K562 (cell line): ENCODE results near the gene CDKN1C. TPM values are rescaled to one million over a fixed set of nuclear protein-coding genes. Genes with fewer than 3 reads are reported as not detected.

ENCODE experiments used
- ARNT ChIP-seq, 2 experiments: fragments of 450-650 bp; IDR thresholded peaks; 2 replicates each; pipeline ENCODE4 v1.6.1; 2016; ENCODE audit warnings: mild to moderate bottlenecking in 1 of 2
- GABPB2 ChIP-seq: fragments of 250-450 bp; sonication (Bioruptor Pico); conservative IDR thresholded peaks from 2 replicates; pipeline ENCODE4 v1.5.1; 2021; ENCODE audit warnings: mild to moderate bottlenecking
- GATAD2A ChIP-seq: fragments of 450-650 bp; IDR thresholded peaks from 2 replicates; pipeline ENCODE4 v1.6.1; 2017
- HDAC2 ChIP-seq: fragments of 450-650 bp; IDR thresholded peaks from 2 replicates; pipeline ENCODE4 v1.6.1; 2016; ENCODE audit warnings: mild to moderate bottlenecking
- NEUROD1 ChIP-seq: fragments of 150-350 bp; IDR thresholded peaks from 2 replicates; pipeline ENCODE4 v1.6.1; 2014; ENCODE audit warnings: borderline replicate concordance, low read length, low read depth; ENCODE audit not compliant: partially characterized antibody
- PCBP1 ChIP-seq: fragments of 200-400 bp; formaldehyde crosslinking; IDR thresholded peaks from 2 replicates; pipeline ENCODE4 v1.6.1; 2018; ENCODE audit warnings: mild to moderate bottlenecking, low read depth, low read length; ENCODE audit not compliant: poor library complexity, severe bottlenecking
- POLR2G ChIP-seq: fragments of 200-400 bp; formaldehyde crosslinking; IDR thresholded peaks from 2 replicates; pipeline ENCODE4 v1.6.1; 2017; ENCODE audit warnings: low read depth, mild to moderate bottlenecking, antibody characterized with exemption, low read length, moderate library complexity
- RB1 ChIP-seq: fragments of 450-650 bp; IDR thresholded peaks from 2 replicates; pipeline ENCODE4 v1.6.1; 2017; ENCODE audit warnings: low read depth, mild to moderate bottlenecking
- RBFOX2 ChIP-seq: fragments of 200-400 bp; formaldehyde crosslinking; IDR thresholded peaks from 2 replicates; pipeline ENCODE4 v1.6.1; 2017; ENCODE audit warnings: low read depth, mild to moderate bottlenecking, low read length, moderate library complexity
- SMARCA5 ChIP-seq: fragments of 450-650 bp; IDR thresholded peaks from 2 replicates; pipeline ENCODE4 v1.6.1; 2016
- SRF ChIP-seq, 2 experiments: fragments of 250-450, 450-650 bp in 1 of 2; sonication (Bioruptor Pico) in 1 of 2; sonication (generic) in 1 of 2; formaldehyde crosslinking; IDR thresholded peaks; 2 replicates each; pipeline versions ENCODE4 v1.5.0 to v1.5.1; 2020 to 2022; ENCODE audit warnings: mild to moderate bottlenecking in 1 of 2, missing genetic modification reagents in 1 of 2
- TEAD1 ChIP-seq, 2 experiments: fragments of 450-650 bp in 1 of 2; sonication (generic) in 1 of 2; formaldehyde crosslinking; IDR thresholded peaks; 2 replicates each; pipeline versions ENCODE4 v1.4.0 to v1.8.0; 2020 to 2022; ENCODE audit warnings: mild to moderate bottlenecking in 2 of 2, missing genetic modification reagents in 1 of 2
- TFAP4 ChIP-seq: sonication (generic); formaldehyde crosslinking; IDR thresholded peaks from 2 replicates; pipeline ENCODE4 v1.8.0; 2022; ENCODE audit warnings: missing genetic modification reagents, mild to moderate bottlenecking, moderate library complexity, borderline replicate concordance
- TOE1 ChIP-seq, 2 experiments: fragments of 450-650 bp in 1 of 2; sonication (generic) in 1 of 2; formaldehyde crosslinking in 1 of 2; IDR thresholded peaks; 2 replicates each; pipeline versions ENCODE4 v1.7.1 to v1.8.0; 2016 to 2022; ENCODE audit warnings: borderline replicate concordance in 2 of 2, mild to moderate bottlenecking in 2 of 2, antibody characterized with exemption in 1 of 2, inconsistent platforms in 1 of 2, low read depth in 1 of 2, missing genetic modification reagents in 1 of 2, moderate library complexity in 1 of 2
- TSC22D4 ChIP-seq: fragments of 450-650 bp; IDR thresholded peaks from 2 replicates; pipeline ENCODE4 v1.6.1; 2016; ENCODE audit warnings: missing genetic modification characterization, missing biosample characterization, control low read depth
- ZBTB11 ChIP-seq, 3 experiments: fragments of 200-800 bp in 1 of 3; fragments of 250-450 bp in 1 of 3; fragments of 450-650 bp in 1 of 3; sonication (Bioruptor Pico) in 1 of 3; sonication (Bioruptor generic) in 1 of 3; formaldehyde crosslinking in 1 of 3; IDR thresholded peaks; 2 replicates each; pipeline versions ENCODE4 v1.6.1 to v1.8.0; 2016 to 2022; ENCODE audit warnings: mild to moderate bottlenecking in 2 of 3, missing genetic modification characterization in 2 of 3, missing compliant biosample characterization in 1 of 3, moderate library complexity in 1 of 3
- ZFX ChIP-seq: sonication (generic); formaldehyde crosslinking; IDR thresholded peaks from 2 replicates; pipeline ENCODE4 v1.8.0; 2022; ENCODE audit warnings: mild to moderate bottlenecking, missing genetic modification reagents, moderate library complexity
- polyA plus RNA-seq, 8 experiments: library from polyadenylated mRNA; depleted of rRNA in 4 of 8; stranded (reverse) in 5 of 8; unstranded in 3 of 8; fragments of >200 nt; fragmentation: Nextera tagmentation in 2 of 8; fragmentation: Illumina TruSeq in 1 of 8; extraction: Ambion mirVana in 2 of 8; extraction: Trizol in 1 of 8; gene quantifications; 2 replicates each; pipeline versions ENCODE4 v1.2.1 to v1.2.3, GENCODE V29; 2011 to 2014; ENCODE audit warnings: inconsistent platforms in 1 of 8, missing spikeins in 1 of 8
- total RNA-seq, 7 experiments: library from RNA; depleted of rRNA in 6 of 7; stranded (reverse); fragments of >200 nt in 6 of 7; fragmentation: Illumina TruSeq in 2 of 7; extraction: Trizol in 2 of 7; gene quantifications; 2 replicates each; pipeline versions ENCODE4 v1.2.1 to v1.2.3, GENCODE V29; 2011 to 2021; ENCODE audit warnings: low replicate concordance in 1 of 7
- TF ChIP-seq, protein P1 (sequence below): sonication (generic); formaldehyde crosslinking; IDR thresholded peaks from 2 replicates; pipeline ENCODE4 v1.8.0; 2023; ENCODE audit warnings: mild to moderate bottlenecking, missing genetic modification reagents
- TF ChIP-seq, protein P2 (sequence below), 2 experiments: fragments of 450-650 bp; IDR thresholded peaks; 2 replicates each; pipeline ENCODE4 v1.6.1; 2016

CDKN1C gene
- total and polyA plus RNA-seq, 9 of the 15 experiments (the other 6 are each of a cell fraction or from before 2014, with no cell fraction given): 2.8 to 21.1 (median 9.3) TPM

DNA sequence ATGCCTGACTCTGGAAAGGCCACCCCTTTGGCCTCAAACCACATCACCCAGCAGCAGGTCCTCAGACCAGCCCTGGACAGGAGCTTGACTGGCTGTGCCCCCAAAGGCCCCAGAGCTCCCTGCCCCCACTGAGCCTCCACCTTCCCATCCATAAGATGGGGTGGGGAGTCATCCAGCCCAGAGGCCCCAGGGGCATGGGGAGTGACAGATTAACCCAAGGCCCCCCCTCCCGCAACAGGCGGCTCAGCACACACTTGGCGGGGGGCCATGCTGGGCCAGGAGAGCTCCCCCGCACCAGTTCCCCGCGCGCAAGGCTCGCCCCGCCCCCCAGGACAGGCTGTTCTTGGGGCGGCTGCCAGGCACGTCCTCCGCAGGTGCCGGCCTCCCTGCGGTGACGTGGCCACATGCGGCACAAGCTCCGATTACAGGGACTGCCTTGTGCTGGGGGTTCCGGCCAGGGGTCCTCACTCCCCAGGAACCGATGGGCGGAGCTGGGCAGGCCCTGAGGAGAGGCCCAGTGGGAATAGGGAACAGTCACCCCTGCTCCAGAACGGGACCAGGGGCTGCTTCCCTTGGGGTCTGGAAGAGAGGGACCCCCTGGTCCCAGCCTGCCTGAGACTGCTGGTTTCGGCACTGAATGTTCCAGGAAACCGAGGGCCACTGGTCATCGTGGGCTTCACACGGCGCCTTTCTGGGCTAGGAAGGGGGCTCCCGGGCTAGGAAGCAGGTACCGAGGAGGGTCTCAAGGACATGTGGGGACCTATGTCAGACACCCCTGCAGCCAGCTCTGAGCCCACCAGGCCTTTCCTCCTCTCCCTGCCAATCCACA, 5.1 kb upstream of the CDKN1C start (continued):
- TF ChIP-seq TOE1 (IDR thresholded peaks at IDR 0.05; ENCODE audit: borderline replicate concordance) (peak; percentile 68; the same call in 1 of the 2 replicates), TOE1 (CRISPR knock-in tag; IDR thresholded peaks at IDR 0.05; ENCODE audit: borderline replicate concordance, low read depth) (no peak), TFAP4 (CRISPR knock-in tag) (peak; percentile 94), SRF (CRISPR knock-in tag; IDR thresholded peaks at IDR 0.05) (peak in 1 of 2 experiments; percentile 74; a peak in 2 of 4 replicates), ARNT (IDR thresholded peaks at IDR 0.05) (0 out of 4 replicates have a peak, but pooled peaks of 1 of the 2 experiments have one; percentile 43), PCBP1 (peak; percentile 87), SMARCA5 (peak; percentile 95), RB1 (peak; percentile 93), HDAC2 (peak; percentile 85), GATAD2A (peak; percentile 67; the same call in 1 of the 2 replicates), NEUROD1 (peak; percentile 20), TEAD1 (CRISPR knock-in tag; IDR thresholded peaks at IDR 0.05) (peak in 1 of 2 experiments; percentile 82; a peak in 2 of 4 replicates), ZFX (CRISPR knock-in tag) (peak; percentile 73), POLR2G (peak; percentile 85), ZBTB11 (CRISPR knock-in tag; IDR thresholded peaks at IDR 0.05) (peak in 1 of 3 experiments; percentile 55; a peak in 1 of 6 replicates), GABPB2 (CRISPR knock-in tag) (no peak), TSC22D4 (no peak), RBFOX2 (peak; percentile 84)
- TF ChIP-seq, protein P1, sequence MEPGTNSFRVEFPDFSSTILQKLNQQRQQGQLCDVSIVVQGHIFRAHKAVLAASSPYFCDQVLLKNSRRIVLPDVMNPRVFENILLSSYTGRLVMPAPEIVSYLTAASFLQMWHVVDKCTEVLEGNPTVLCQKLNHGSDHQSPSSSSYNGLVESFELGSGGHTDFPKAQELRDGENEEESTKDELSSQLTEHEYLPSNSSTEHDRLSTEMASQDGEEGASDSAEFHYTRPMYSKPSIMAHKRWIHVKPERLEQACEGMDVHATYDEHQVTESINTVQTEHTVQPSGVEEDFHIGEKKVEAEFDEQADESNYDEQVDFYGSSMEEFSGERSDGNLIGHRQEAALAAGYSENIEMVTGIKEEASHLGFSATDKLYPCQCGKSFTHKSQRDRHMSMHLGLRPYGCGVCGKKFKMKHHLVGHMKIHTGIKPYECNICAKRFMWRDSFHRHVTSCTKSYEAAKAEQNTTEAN: 0 out of 2 replicates have a peak, but pooled peaks have one; percentile 37
- TF ChIP-seq, protein P2, sequence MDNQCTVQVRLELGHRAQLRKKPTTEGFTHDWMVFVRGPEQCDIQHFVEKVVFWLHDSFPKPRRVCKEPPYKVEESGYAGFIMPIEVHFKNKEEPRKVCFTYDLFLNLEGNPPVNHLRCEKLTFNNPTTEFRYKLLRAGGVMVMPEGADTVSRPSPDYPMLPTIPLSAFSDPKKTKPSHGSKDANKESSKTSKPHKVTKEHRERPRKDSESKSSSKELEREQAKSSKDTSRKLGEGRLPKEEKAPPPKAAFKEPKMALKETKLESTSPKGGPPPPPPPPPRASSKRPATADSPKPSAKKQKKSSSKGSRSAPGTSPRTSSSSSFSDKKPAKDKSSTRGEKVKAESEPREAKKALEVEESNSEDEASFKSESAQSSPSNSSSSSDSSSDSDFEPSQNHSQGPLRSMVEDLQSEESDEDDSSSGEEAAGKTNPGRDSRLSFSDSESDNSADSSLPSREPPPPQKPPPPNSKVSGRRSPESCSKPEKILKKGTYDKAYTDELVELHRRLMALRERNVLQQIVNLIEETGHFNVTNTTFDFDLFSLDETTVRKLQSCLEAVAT (IDR thresholded peaks at IDR 0.05): no peak
